GM12891 (cell line): Measurements from ENCODE around the gene UNC13C.

Source experiments
- POLR2A ChIP-seq: IDR thresholded peaks from 2 replicates; pipeline ENCODE4 v1.6.1; 2011; ENCODE audit warnings: low read depth, low read length, control low read depth
- POLR2AphosphoS5 ChIP-seq: IDR thresholded peaks from 2 replicates; pipeline ENCODE4 v1.6.1; 2011; ENCODE audit warnings: low read depth, low read length, control low read depth
- SPI1 ChIP-seq: IDR thresholded peaks from 2 replicates; pipeline ENCODE4 v1.6.1; 2011; ENCODE audit warnings: low read depth, low read length, control low read depth
- TAF1 ChIP-seq: IDR thresholded peaks from 2 replicates; pipeline ENCODE4 v1.6.1; 2011; ENCODE audit warnings: low read depth, low read length, control low read depth

DNA sequence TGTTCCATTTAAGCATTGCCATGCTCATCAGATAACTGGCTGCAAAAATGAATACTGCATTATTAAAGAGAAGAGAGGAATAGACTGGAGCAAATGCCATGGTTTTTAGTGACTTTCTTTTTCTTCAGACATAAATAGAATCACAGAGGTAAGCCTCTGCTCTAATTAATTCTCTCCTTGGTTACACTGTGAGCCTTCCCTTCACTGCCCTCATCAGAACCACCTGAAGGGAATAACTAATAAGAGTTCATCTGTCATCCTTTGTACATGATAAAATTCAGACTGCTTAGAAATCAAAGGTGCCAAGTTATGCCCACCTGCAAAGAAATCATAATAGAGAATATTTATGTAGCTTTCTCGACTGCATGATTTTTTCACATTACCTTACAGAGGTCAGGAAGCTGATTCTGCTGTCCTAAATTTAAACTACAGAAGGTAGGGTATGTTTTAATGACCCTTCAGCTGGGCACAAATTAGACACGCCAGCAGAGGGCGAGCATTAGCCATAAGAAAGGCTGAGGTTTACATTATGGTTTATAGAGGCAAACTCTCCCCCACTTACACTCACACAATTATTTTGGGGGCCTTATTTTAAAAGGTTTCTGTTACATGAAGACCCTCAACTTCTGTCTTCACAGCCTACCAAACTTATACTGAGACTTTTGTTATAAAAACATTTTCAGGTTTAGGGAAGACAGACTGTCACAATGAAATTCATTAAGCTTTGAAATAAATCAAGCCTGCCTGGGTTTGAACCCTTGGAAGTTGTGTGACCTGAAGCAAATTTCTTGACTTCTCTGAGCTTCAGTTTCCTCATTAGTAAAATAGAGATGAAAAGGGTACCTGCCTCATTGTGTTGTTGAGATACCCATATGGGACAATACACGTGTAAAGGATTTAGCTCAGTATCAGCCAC, 15.3 kb upstream of the UNC13C start:
- TF ChIP-seq TAF1 (no peak), POLR2A (no peak), SPI1 (no peak), POLR2AphosphoS5 (no peak)
